MM.1S (cell line): Measurements from ENCODE around the gene SPATA13.

Source experiments
- CTCF ChIP-seq: fragments of 300-600 bp; sonication (generic); IDR thresholded peaks from 2 replicates; pipeline ENCODE4 v1.5.1; 2016; ENCODE audit warnings: antibody characterized with exemption, low read length, mixed read lengths
- EZH2phosphoT487 ChIP-seq: fragments of 300-600 bp; sonication (generic); IDR thresholded peaks from 2 replicates; pipeline ENCODE4 v1.6.1; 2018; ENCODE audit warnings: antibody characterized with exemption, low read length

GRCh38 chr13:24276861-24277260, 116.3 kb downstream of the SPATA13 start:
- TF ChIP-seq CTCF (no peak), EZH2phosphoT487 (no peak)
